ENCODE measurements around the gene BAIAP2L1. TPM values are rescaled to one million over a fixed set of nuclear protein-coding genes. Genes with fewer than 3 reads are reported as not detected.
A peak's percentile ranks its signal among the peaks of the same experiment; 100 is the strongest.

BAIAP2L1 gene
- total and polyA plus RNA-seq, 2 donors from 2014 or later = 9.6 to 18.8 TPM

GRCh38 chr7:98291717-98292116, 109.2 kb downstream of the BAIAP2L1 start:
- Histone ChIP-seq H3K27ac (ENCODE audit: low read depth in 2 of 2, low read length in 2 of 2) (no peak overlapping the region), H3K27me3 (ENCODE audit: control insufficient read depth, insufficient read depth, low read length) (no peaks in the 10 kb centered on the region), H3K4me3 (ENCODE audit: low read length in 3 of 3) (no peak overlapping the region), H3K36me3 (ENCODE audit: control insufficient read depth in 2 of 3, insufficient read depth in 3 of 3, low read length in 3 of 3) (peaks cover 0 to 30% (median 10%) of the 10 kb centered on the region in 3 donors), H3K9ac (ENCODE audit: low read length in 3 of 3) (no peak overlapping the region), H3K9me3 (ENCODE audit: control insufficient read depth in 2 of 3, insufficient read depth in 1 of 3, low read length in 3 of 3) (no peaks in the 10 kb centered on the region), H3K4me1 (ENCODE audit: control insufficient read depth in 2 of 3, insufficient read depth in 2 of 3, low read depth in 1 of 3, low read length in 3 of 3) (peaks cover 0 to 23% (median 10%) of the 10 kb centered on the region in 3 donors)
- TF ChIP-seq CTCF (IDR thresholded peaks at IDR 0.05; ENCODE audit: borderline replicate concordance, extremely low read depth, insufficient read depth) = no peak
- FAIRE-seq (no peak), DNase-seq (no peak)
- intact Hi-C loops (cut with DNase I) = loop anchor here (10.0 kb wide), 1 partner anchor 113 kb away; the partner anchor contains the start of gene BAIAP2L1

- no peak for TF ChIP-seq CTCF (IDR thresholded peaks at IDR 0.05; ENCODE audit: borderline replicate concordance, extremely low read depth, insufficient read depth)
- Histone ChIP-seq H3K4me1 (ENCODE audit: control insufficient read depth in 2 of 3, insufficient read depth in 2 of 3, low read depth in 1 of 3, low read length in 3 of 3) (peaks cover 0 to 43% (median 32%) of the 10 kb centered on the region in 3 donors), H3K36me3 (ENCODE audit: control insufficient read depth in 2 of 3, insufficient read depth in 3 of 3, low read length in 3 of 3) (peaks cover 0 to 30% (median 10%) of the 10 kb centered on the region in 3 donors), H3K9me3 (ENCODE audit: control insufficient read depth in 2 of 3, insufficient read depth in 1 of 3, low read length in 3 of 3) (no peaks in the 10 kb centered on the region), H3K9ac (ENCODE audit: low read length in 3 of 3) (no peak overlapping the region), H3K4me3 (ENCODE audit: low read length in 3 of 3) (no peak overlapping the region), H3K27ac (ENCODE audit: low read depth in 2 of 2, low read length in 2 of 2) (peak overlapping the region in 1 of 2 donors; percentile 23), H3K27me3 (ENCODE audit: control insufficient read depth, insufficient read depth, low read length) (no peaks in the 10 kb centered on the region)
- DNase-seq = no peak
- intact Hi-C loops (cut with DNase I) = no loop called here
- FAIRE-seq = no peak
These were observed 111.5 kb downstream of the BAIAP2L1 start for GRCh38 chr7:98289333-98289875.

- FAIRE-seq (no peak), DNase-seq (peak in 2 of 5 donors; percentile 44 to 66)
- no peak overlapping the region for H3K4me3 ChIP-seq (ENCODE audit: low read length in 3 of 3)
- H3K9me3 ChIP-seq (ENCODE audit: control insufficient read depth in 2 of 3, insufficient read depth in 1 of 3, low read length in 3 of 3) = no peaks in the 10 kb centered on the region
- H3K9ac ChIP-seq (ENCODE audit: low read length in 3 of 3) = no peak overlapping the region
- peaks cover 0 to 24% (median 5%) of the 10 kb centered on the region in 3 donors for H3K36me3 ChIP-seq (ENCODE audit: control insufficient read depth in 2 of 3, insufficient read depth in 3 of 3, low read length in 3 of 3)
- peak overlapping the region in 1 of 2 donors; percentile 65 for H3K27ac ChIP-seq (ENCODE audit: low read depth in 2 of 2, low read length in 2 of 2)
- H3K4me1 ChIP-seq (ENCODE audit: control insufficient read depth in 2 of 3, insufficient read depth in 2 of 3, low read depth in 1 of 3, low read length in 3 of 3) = peaks cover 0 to 53% (median 34%) of the 10 kb centered on the region in 3 donors
- no peaks in the 10 kb centered on the region for H3K27me3 ChIP-seq (ENCODE audit: control insufficient read depth, insufficient read depth, low read length)
- intact Hi-C loops (cut with DNase I) = no loop called here
- TF ChIP-seq CTCF (IDR thresholded peaks at IDR 0.05; ENCODE audit: borderline replicate concordance, extremely low read depth, insufficient read depth) = no peak
These were observed 112.6 kb downstream of the BAIAP2L1 start for GRCh38 chr7:98288064-98288823.

Data from kidney (tissue), 14 donors.